Stimulated activated CD8-positive, alpha-beta memory T cell treated with anti-CD3 and anti-CD28 coated beads, Interleukin-15, amount 100 ng/mL, for 24 hours (primary cell): ENCODE data around the gene AURKA.
"Not testable (repeated sequence)": the region's sequence is repeated elsewhere in the genome, so short reads cannot be mapped to it uniquely, and the experiment has no call there.

Experiments used
- DNase-seq: peaks from one replicate; pipeline ENCODE4 v3.0.0-alpha.2; 2020; ENCODE audit warnings: low read depth

The AURKA gene

DNA sequence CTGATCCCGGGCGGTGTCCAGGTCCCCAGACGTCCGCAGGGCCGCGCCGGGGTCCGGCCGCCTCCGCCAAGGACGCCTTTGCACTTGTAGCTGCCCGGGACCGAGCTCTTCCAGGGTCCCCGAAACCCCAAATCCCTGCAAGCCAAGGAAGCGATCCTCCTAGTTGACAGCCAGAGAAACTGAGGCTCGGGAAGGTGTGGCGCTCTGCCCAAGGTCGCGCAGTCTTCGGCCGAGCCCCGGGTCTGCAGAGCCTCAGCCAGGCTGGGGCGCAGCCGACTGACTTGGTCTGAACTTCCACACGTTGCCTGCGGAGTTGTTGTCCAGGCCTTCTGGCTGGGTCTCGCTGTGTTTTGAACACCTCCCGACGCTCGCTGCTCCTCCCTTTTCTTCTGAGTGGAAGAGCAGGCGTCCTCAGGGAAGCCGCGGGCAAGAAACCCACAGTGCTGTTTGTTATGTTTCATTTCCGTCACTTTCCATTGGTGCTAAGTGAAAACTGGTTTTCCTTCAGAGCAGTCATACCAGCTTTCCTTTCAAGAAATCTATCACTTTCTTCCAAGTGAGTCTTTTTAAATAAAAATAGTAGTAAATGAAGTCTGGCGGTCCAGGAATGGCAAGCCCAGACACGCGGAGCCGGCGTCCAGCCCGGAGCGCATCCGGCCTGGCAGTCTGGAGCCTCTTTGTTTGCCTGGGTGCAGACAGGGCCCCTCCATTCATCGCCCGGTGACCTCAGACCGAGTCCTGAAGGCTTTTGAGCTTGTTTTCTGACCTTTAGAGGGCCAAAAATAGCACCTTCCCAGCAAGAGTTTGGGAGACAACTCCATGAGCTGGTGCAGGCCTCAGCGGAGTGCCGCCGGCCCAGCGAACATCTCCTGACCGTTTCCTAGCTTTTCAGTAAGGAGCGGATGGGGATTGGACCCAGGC is 32.5 kb downstream of the AURKA start:
- no peak for DNase-seq

DNA sequence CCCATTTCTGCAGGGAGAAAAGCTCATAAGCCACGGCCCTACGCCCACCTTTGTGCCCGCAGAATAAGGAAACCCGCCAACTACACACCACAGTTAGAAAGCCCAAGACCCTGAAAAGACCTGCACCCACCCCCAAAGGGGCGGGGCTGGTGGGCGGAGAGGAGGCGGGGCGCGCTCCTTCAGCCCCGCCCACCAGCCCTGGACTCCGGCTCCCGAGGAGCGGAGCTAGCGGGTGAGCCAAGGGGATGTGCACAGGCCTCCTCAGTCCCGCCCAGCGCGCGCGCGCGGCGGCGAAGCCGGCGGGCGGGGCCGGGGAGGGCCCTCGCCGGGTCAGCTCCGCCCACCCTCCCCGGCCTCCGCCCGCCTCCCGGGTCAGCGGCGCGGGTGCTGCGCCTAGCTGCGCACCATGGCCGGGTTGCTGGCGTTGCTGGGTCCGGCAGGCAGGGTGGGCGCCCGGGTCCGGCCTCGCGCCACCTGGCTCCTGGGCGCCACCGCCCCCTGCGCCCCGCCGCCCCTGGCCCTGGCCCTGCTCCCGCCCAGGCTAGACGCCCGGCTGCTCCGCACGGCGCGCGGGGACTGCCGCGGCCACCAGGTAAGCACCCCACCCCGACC is 33.3 kb downstream of the AURKA start, which contains the start of gene FAM210B:
Gene FAM210B (plus strand): TSS at position 375 of the 612 bp plus-strand sequence. CDS start 32 bp downstream, at position 407.
- DNase-seq, result peak; percentile 65

DNA sequence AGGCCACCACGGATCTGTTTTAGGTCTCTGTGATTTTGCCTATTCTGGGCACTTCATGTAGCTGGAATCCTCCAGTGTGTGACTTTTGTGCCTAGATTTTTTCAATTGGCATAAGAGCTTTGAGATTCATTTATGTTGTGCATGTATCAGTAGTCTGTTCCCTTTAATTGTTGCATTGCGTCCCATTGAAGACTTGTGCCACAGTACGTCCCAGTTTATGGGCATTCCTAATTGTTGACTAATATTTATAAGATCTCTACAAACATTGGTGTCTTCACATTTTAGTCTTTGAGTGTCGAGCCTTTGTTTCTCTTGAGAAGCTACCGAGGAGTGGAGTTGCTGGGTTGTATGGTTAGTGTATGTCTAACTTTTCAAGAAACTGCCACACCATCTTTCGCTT is 33.9 kb downstream of the AURKA start:
- DNase-seq, result no peak

DNA sequence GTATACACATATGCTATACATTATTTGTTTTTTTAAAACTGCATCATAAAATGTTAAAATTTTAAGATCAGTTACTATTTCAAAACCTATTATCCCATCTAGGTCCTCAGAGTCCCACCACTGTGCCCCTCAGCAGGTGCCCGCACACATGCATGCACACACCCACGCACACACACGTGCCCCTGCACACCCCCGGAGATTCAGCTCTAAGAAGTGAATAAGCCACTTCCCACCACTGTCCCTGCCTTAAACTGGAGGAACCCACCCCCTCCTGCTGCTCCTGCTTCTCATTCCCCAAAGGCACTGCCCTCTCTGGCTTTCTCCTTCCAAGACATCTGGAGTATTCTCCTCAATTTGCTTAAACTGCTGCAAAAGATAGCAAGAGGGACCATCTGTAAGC is 38.7 kb downstream of the AURKA start:
- DNase-seq, result no peak

DNA sequence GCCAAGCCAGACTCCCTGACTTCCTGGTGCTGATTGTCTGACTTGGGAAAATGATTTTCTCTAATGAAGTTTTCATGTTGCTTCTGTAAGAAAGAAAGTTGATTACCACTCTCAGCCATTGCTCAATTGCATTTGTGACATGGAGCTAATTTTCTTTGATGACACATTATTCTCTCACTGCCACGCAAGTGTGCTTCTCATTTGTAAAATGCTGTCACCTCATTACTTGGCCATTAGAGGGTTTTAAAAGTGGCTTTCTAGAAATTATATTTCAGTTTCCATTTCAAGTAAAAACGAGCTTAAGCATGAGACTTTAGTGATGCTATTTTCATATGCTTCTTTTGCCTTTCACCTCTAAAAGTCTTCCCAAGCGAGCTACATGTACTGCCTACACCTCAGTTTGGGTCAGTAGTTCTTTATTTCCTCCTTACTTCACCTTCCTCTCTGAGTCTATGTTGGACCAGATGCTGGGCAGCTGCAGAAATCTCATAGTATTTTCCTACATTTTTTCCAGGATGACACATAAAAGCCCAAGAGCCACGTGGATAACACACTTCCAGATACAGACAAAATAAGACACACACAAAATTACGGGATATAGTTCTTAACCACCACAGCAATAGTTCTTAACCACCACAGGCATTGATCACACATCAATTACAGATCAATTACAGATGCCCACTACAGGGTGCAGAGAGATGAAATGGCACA is 39.5 kb downstream of the AURKA start:
- no peak for DNase-seq

DNA sequence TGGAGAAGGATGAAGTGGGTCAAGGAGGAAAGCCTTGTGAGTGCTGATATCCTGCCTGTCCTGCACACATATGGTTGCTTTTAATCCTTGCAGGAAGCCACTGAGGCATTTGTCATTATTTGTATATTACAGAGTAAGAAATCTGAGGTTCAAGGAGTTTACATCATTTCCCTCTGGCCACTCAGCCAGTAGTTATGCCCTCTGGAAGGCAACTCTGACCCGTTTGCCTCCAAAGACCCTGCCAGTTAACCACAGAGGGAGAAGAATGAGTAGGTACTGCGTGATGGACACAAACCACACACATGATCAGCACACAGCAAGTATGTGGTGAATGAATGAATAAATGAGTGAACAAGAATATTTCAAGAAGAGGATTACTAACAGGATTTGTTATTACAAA is 41.2 kb downstream of the AURKA start:
- DNase-seq, result no peak

DNA sequence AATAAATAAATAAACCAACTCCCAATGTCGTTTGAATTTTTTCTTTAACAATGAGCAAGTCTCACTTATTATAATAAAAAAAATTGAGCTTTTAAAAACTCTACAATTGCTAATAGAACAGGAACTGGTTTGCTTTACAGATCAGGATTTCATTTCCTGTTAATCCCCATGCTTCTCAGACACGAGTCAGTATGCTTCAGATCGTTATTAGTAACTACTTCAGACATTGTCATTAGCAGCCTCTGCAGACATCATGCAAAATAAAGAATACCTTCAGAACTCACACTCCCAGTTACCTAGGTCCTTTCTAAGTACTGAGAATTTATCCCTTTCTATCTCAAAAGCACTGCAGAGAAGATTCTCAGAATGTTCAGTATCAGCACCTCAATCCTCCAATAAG is 43.3 kb downstream of the AURKA start:
- no peak for DNase-seq

DNA sequence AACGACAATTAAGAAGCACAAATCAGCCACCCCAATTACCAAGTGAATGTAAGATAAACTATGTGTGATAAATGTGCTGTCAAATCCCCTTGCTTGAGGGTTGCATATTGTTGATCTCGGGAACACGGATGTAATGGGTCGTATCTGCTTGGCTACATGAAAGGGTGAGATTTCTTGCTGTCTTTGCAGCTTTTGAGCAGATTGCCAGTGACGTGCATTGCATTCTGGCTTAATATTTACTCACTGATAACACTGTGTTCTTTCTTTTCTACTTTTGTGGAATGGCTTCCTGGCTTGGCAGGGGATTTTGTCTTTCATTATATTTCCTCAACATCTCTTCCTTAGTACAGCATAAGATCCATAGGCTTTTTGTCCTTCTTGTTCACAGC is 43.7 kb downstream of the AURKA start:
- no peak for DNase-seq

DNA sequence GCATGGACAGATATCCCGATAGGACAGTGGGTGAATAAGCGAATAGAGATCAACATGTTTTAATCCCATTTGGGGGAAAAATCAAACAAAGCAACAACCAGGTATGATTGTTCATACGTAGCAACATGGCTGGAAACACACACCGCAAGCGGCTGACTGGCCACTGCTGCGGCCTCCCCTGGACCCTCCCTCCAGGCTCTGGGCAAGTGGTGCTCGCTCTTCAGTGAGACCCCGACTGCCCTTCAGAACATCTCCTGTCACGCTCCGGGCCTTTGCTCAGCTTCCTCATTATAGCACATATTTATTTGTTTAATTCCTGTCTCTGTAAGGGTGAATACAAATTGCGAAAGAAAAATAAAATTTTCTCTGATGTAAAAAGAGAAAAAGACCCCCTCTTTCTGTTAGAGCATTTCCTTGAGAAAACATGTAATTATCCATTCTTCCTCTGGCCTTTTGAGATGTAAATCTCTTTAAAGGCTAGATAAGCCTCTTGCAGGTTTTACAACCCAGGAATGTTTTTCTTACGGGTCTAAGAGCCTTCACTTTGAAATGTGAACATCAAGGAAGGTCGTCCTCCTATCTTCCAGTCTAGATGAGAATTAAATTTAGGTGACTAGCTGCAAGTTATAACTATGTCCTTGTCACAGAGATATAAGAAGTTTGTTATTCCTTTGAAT is 44.2 kb downstream of the AURKA start:
- DNase-seq, result no peak

DNA sequence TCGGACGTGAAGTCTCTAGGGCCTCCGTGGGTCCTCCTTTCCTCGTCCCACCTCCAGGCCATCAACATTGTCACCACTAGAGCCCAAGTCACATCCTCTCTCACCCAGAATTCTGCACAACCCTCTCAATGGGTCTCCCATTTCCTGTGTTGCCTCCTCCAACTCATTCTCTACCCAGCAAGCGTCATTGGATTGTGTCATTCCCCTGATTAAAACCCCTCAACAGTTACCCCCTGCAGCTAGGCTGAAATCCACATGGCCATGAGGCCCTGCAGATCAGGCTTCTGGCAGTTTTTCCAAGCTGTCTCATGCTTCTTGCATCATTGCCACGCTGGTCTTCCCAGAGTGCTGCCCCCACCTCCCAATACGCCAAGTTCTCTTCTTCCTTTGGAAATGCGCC is 46.1 kb downstream of the AURKA start:
- no peak for DNase-seq

DNA sequence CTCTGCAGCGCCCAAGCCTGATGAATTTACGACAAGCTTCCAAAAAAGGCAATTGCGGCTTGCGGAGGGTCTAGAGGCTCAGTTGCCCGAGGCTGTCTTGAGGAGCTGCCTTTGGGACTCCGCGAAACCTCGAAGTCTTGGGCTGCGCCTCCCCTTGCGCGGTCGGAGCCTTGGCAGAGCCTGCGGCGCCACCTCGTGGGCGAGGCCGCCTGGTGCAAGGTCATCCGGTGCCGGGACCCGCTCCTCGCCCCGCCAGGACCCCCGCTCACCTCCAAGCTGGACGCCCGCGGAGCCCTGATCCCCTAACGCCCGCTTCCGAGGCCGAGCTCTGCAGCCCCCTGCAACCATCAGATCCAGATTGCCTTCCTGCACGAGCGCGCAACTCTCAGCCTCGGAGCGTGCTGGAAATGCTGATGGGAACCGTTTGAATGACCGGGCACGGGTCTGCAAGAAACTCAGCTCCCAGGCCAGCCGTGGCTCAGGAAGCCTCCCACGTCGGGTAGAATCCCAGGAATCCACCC is 48.1 kb downstream of the AURKA start:
- DNase-seq, result no peak

DNA sequence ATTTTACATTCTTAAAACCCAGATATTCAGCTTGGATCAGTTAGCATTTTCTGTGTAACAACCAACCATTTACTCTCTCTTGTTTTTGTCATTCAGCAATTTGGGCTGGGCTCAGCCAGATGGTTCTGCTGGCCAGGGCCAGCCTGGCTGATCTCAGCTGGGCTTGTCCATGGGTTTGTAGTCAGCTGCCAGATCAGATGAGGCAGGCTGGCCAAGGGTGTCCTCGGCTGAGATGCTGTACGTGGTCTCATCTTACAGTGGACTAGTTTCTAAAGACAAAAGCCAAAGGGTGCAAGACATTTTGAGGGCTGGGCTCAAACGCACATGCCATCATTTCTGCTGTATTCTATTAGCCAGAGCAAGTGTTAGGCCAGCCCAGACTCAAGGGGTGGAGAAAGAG is 49.2 kb downstream of the AURKA start:
- DNase-seq, result no peak

DNA sequence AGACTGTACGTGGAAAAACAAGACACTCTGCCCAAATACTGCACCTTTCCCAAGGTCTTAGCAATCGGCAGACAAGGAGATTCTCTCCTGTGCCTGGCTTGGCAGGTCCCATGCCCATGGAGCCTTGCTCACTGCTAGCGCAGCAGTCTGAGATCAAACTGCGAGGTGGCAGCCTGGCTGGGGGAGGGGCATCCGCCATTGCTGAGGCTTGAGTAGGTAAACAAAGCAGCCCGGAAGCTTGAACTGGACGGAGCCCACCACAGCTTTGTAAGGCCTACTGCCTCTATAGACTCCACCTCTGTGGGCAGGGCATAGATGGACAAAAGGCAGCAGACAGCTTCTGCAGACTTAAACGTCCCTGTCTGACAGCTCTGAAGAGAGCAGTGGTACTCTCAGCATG is 55.3 kb downstream of the AURKA start:
- not testable (repeated sequence) for DNase-seq

DNA sequence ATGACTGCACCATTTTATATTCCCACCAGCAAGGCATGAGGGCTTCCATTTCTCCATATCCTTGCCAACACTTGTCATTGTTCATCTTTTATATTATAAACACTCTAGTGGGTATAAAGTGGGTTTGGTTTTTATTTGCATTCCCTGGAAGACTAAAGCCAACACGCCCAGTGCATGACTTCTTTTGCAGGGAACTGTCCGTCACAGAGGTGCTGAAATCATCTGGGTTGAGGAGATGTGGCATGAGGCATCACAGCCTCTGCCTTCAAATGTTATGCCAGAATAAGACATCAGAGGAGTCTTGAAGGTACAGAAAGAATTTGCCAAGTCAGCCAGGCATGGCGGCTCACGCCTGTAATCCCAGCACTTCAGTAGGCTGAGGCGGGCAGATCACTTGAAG is 63.2 kb downstream of the AURKA start:
- DNase-seq, result no peak

DNA sequence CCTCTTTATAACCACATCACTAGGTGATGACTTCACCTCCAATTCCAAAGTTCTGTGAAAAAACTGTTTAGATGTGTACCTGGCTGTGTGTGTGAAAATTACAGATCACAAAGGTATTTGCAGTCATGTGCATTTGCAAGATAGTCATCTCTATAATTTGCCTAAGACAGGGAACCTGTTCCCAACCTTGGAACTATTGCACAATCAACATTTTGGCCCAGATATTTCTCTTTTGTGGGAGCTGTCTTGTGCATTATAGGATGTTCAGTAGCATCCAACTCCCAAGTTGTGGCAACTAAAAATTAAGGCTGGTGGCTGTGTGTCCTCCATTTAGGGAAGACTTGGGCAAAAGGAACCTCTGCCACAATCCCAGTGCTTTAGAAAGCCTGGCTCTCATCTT is 67.2 kb downstream of the AURKA start:
- no peak for DNase-seq

DNA sequence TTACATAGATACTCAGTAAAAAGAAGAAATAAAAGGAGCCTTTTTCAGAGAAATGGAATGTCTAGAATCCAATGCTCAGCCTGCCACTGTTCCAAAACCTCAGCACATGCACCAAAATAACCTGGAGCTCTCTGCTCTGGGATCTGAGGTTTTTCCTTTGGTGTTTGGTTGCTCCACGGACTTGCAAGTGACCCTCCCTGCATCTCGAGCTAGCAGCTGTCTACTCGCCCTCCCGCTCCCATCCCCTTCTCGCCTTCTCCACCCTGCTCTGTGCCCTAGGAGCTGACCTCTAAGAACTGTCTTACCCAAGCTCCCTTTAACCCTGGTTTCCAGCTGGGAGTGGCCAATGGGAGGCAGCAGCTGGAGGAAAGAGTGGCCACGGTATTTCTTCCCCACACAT is 68.4 kb downstream of the AURKA start:
- DNase-seq, result no peak

DNA sequence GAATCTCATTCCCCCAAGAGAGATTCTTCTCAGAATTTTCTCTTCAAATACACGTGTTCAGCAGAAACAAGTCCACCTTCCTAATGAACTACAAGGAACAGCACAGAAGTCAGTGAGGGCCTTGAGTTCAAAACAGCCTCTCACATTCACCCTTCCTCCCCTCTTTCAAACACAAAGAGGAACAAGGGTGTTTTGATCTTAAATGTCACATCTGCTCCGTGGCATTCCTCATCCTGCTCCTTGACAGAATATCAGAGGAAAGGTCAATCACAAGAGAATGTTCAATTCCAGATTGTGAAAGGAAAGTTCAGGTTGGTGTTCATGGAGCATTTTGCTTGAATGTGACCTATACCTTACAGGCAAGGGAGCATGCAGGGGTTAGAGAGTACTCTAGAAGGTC is 68.8 kb downstream of the AURKA start:
- no peak for DNase-seq

DNA sequence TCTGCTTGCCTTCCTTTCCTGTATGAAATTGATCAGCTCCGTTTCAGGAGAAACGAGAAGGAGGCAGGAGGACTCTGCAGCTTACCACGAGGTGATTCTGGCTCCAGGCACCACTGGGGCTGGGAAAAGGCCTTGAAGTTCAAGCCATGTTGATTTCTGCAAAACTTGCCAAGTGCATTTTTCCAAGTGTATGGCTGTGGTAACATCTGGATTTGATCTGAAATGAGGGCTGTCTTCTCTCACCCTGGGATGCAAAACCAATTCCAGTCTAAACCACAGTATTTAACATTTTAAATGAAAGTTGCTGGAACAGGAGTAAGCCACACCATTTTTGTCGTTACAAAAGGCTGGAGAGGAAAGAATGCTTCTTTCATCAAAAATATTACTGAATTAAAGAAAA is 69.3 kb downstream of the AURKA start:
- no peak for DNase-seq
